Fibroblast of the aortic adventitia (primary cell): ENCODE data around the gene CELF5. TPM values are rescaled to one million over a fixed set of nuclear protein-coding genes. Genes with fewer than 3 reads are reported as not detected.
"Not testable (repeated sequence)": the region's sequence is repeated elsewhere in the genome, so short reads cannot be mapped to it uniquely, and the experiment has no call there.

Experiments
- DNase-seq: peaks from one replicate; pipeline ENCODE4 v3.0.0-alpha.2; 2010; ENCODE audit warnings: low read depth
- H3K4me3 ChIP-seq: 2 replicates; pipeline ENCODE4 v1.5.1; 2011; ENCODE audit warnings: low read depth, mild to moderate bottlenecking, control low read depth, low read length, moderate library complexity
- total RNA-seq: library from RNA; depleted of rRNA; stranded (reverse); fragments of >200 nt; gene quantifications from 2 replicates; pipeline ENCODE4 v1.2.3, GENCODE V29; 2012; ENCODE audit warnings: low replicate concordance
- TF ChIP-seq, protein P1 (sequence below): IDR thresholded peaks from 2 replicates; pipeline ENCODE4 v1.5.1; 2011; ENCODE audit warnings: mild to moderate bottlenecking, low read length, control low read depth, inconsistent platforms; ENCODE audit not compliant: insufficient read depth

The CELF5 gene
- total RNA-seq, 1 donor: not detected

GRCh38 chr19:3298853-3299449, 74.5 kb downstream of the CELF5 start:
- DNase-seq: no peak
- TF ChIP-seq, protein P1, sequence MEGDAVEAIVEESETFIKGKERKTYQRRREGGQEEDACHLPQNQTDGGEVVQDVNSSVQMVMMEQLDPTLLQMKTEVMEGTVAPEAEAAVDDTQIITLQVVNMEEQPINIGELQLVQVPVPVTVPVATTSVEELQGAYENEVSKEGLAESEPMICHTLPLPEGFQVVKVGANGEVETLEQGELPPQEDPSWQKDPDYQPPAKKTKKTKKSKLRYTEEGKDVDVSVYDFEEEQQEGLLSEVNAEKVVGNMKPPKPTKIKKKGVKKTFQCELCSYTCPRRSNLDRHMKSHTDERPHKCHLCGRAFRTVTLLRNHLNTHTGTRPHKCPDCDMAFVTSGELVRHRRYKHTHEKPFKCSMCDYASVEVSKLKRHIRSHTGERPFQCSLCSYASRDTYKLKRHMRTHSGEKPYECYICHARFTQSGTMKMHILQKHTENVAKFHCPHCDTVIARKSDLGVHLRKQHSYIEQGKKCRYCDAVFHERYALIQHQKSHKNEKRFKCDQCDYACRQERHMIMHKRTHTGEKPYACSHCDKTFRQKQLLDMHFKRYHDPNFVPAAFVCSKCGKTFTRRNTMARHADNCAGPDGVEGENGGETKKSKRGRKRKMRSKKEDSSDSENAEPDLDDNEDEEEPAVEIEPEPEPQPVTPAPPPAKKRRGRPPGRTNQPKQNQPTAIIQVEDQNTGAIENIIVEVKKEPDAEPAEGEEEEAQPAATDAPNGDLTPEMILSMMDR: no peak
- no peak overlapping the region for H3K4me3 ChIP-seq

DNA sequence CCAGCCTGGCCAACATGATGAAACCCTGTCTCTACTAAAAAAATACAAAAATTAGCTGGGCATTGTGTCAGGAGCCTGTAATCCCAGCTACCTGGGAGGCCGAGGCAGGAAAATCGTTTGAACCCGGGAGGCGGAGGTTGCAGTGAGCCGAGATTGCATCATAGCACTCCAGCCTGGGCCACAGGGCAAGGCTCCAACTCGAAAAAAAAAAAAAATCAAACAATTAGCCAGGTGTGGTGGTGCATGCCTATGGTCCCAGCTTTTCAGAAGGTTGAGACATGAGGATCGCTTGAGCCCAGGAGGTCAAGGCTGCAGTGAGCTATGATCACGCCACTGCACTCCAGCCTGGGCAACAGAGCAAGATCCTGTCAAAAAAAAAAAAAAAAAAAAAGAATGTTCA, 76.1 kb downstream of the CELF5 start:
- not testable (repeated sequence) for H3K4me3 ChIP-seq, DNase-seq

DNA sequence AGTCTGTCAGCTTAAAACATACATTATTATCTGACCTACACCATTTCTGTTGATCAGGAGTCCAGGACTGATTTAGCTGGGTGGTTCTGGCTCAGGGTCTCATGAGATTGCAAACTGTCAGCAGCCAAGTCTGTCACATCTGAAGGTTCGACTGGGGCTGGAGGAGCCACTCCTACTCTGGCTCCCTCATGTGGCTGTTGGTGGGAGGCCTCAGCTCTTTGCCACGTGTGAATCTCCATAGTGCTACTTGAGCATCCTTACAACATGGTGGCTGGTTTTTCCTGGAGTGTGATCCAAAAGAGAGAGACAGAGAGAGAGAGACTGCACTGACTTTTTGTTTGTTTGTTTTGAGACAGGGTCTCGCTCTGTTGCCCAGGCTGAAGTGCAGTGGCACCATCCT, 78.3 kb downstream of the CELF5 start:
- TF ChIP-seq, protein P1: no peak
- H3K4me3 ChIP-seq: no peak overlapping the region
- DNase-seq: no peak

GRCh38 chr19:3304871-3305423, 80.5 kb downstream of the CELF5 start:
- H3K4me3 ChIP-seq: no peak overlapping the region
- DNase-seq: peak; percentile 77
- TF ChIP-seq, protein P1: peak; percentile 86

DNA sequence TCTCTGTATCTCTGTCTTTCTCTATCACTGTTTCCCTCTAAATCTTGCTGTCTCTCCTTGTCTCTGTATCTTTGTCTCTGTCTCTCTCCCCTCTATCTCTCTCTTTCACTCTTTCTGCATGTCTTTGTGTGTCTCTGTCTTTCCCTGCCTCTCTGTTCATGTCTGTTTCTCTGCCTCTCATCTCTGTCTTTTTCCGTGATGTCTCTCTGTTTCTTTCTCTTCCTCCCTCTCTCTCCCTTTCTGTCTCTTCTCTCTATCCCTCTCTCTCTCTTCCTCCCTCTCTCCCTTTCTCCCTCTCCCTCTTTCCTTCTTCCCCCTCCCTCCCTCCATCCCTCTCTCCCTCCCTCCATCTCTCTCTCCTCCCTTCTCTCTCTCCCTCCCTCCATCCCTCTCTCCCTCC, 85.3 kb downstream of the CELF5 start:
- DNase-seq: no peak

GRCh38 chr19:3310280-3310679, 85.8 kb downstream of the CELF5 start:
- DNase-seq: no peak
- TF ChIP-seq, protein P1: no peak
- H3K4me3 ChIP-seq: no peak overlapping the region

More for the DNA sequence above, 85.3 kb downstream of the CELF5 start:
- H3K4me3 ChIP-seq: no peak overlapping the region
- TF ChIP-seq, protein P1: no peak

- no peak for DNase-seq
- H3K4me3 ChIP-seq: no peak overlapping the region
- TF ChIP-seq, protein P1: no peak
Measured at GRCh38 chr19:3310711-3311110, 86.2 kb downstream of the CELF5 start.
